GM12878 (cell line): ENCODE measurements around the gene C1QTNF3. TPM values are rescaled to one million over a fixed set of nuclear protein-coding genes. Genes with fewer than 3 reads are reported as not detected.

ENCODE experiments used
- ATAC-seq: fragments of 200-7000 bp; cut with Tn5 transposase; 3 replicates; pipeline ENCODE4 v1.9.1; 2020; ENCODE audit warnings: mild to moderate bottlenecking, moderate library complexity
- BruUV-seq: library from RNA; stranded (reverse); fragments of 400-500 nt; replicated peaks from 2 replicates; lab custom pipeline; 2021; lab: Mats Ljungman, UMichigan
- CTCF ChIA-PET: fragments of 300-600 bp; sonication (Branson Sonifier 250); formaldehyde crosslinking; extraction: SDS; loops from one replicate; lab custom pipeline; 2021; ENCODE audit warnings: inconsistent platforms; lab: Yijun Ruan, JAX
- POLR2A ChIA-PET: fragments of 350-600 bp; formaldehyde crosslinking; extraction: SDS; loops from one replicate; lab custom pipeline; 2021; ENCODE audit warnings: inconsistent platforms; lab: Charles Lee
- RAD21 ChIA-PET: fragments of 300-600 bp; sonication (Branson Sonifier 250); formaldehyde crosslinking; loops from one replicate; lab custom pipeline; 2023; ENCODE audit warnings: antibody characterized with exemption; ENCODE audit not compliant: unreplicated experiment; lab: Charles Lee
- SMC1A ChIA-PET: fragments of 300-600 bp; sonication (Branson Sonifier 250); formaldehyde crosslinking; loops from one replicate; lab custom pipeline; 2023; ENCODE audit not compliant: unreplicated experiment, uncharacterized antibody; lab: Charles Lee
- DNase-seq: peaks from one replicate; pipeline ENCODE4 v3.0.0-alpha.2; 2011; ENCODE audit warnings: low read depth, low spot score
- FAIRE-seq: peaks from 3 replicates; lab custom pipeline; 2011; peaks lifted over from hg19 to GRCh38; lab: Jason Lieb, UNC
- H2AFZ ChIP-seq: 2 replicates; pipeline ENCODE4 v1.6.0; 2011; ENCODE audit warnings: low read depth, low read length, control low read depth; ENCODE audit not compliant: control insufficient read depth
- H3K27ac ChIP-seq: 2 replicates; pipeline ENCODE4 v1.5.1; 2011; ENCODE audit warnings: control low read depth; ENCODE audit not compliant: control insufficient read depth, insufficient read depth
- H3K27me3 ChIP-seq, 2 experiments: replicated peaks in 1 of 2; 2 replicates each; pipeline versions ENCODE4 v1.6.0 to v1.6.1; 2011; ENCODE audit warnings: low read length in 1 of 2; ENCODE audit not compliant: control insufficient read depth in 2 of 2, insufficient read depth in 2 of 2
- H3K36me3 ChIP-seq, 2 experiments: 2 replicates each; pipeline ENCODE4 v1.5.1; 2011; ENCODE audit warnings: low read length in 1 of 2; ENCODE audit not compliant: control insufficient read depth in 2 of 2, insufficient read depth in 2 of 2
- H3K4me1 ChIP-seq: 2 replicates; pipeline ENCODE4 v1.6.1; 2011; ENCODE audit warnings: mild to moderate bottlenecking, low read length, moderate library complexity, mixed read lengths; ENCODE audit not compliant: control insufficient read depth, insufficient read depth
- H3K4me2 ChIP-seq: 2 replicates; pipeline ENCODE4 v1.6.0; 2011; ENCODE audit warnings: control low read depth; ENCODE audit not compliant: control insufficient read depth, insufficient read depth
- H3K4me3 ChIP-seq: fragments of 200-600 bp; sonication (generic); 2 replicates; pipeline ENCODE4 v1.5.1; 2016
- H3K79me2 ChIP-seq: 2 replicates; pipeline ENCODE4 v1.6.0; 2011; ENCODE audit warnings: low read length; ENCODE audit not compliant: control insufficient read depth, insufficient read depth
- H3K9ac ChIP-seq: 2 replicates; pipeline ENCODE4 v1.8.0; 2011; ENCODE audit warnings: low read length, control low read depth, mixed read lengths; ENCODE audit not compliant: control insufficient read depth, insufficient read depth
- H3K9me3 ChIP-seq: replicated peaks from 3 replicates; pipeline ENCODE4 v1.5.1; 2011; ENCODE audit warnings: mild to moderate bottlenecking, low read length; ENCODE audit not compliant: control insufficient read depth, insufficient read depth
- H4K20me1 ChIP-seq: 2 replicates; pipeline ENCODE4 v1.6.0; 2011; ENCODE audit not compliant: control insufficient read depth, insufficient read depth
- BHLHE40 ChIP-seq, 2 experiments: fragments of 450-650 bp in 1 of 2; IDR thresholded peaks; 2 replicates each; pipeline ENCODE4 v1.6.1; 2011 to 2017; ENCODE audit warnings: low read depth in 2 of 2, borderline replicate concordance in 1 of 2, improper control_type of control experiment in 1 of 2, low read length in 1 of 2, mild to moderate bottlenecking in 1 of 2
- FOXM1 ChIP-seq: IDR thresholded peaks from 2 replicates; pipeline ENCODE4 v1.6.1; 2012; ENCODE audit warnings: low read depth, mild to moderate bottlenecking, inconsistent platforms, low read length, moderate library complexity
- NFYA ChIP-seq: IDR thresholded peaks from 2 replicates; pipeline ENCODE4 v1.6.1; 2011; ENCODE audit warnings: low read depth, mild to moderate bottlenecking, low read length, improper control_type of control experiment, borderline replicate concordance
- PKNOX1 ChIP-seq: fragments of 450-650 bp; IDR thresholded peaks from 2 replicates; pipeline ENCODE4 v1.6.1; 2016; ENCODE audit warnings: mild to moderate bottlenecking
- POLR2AphosphoS5 ChIP-seq: IDR thresholded peaks from 2 replicates; pipeline ENCODE4 v1.6.1; 2011; ENCODE audit warnings: mild to moderate bottlenecking, low read length, inconsistent platforms
- ZBTB40 ChIP-seq: fragments of 450-650 bp; IDR thresholded peaks from 2 replicates; pipeline ENCODE4 v1.6.1; 2016; ENCODE audit warnings: mild to moderate bottlenecking, moderate library complexity, borderline replicate concordance
- ZNF592 ChIP-seq: fragments of 450-650 bp; IDR thresholded peaks from 2 replicates; pipeline ENCODE4 v1.6.1; 2017; ENCODE audit warnings: mild to moderate bottlenecking, moderate library complexity
- ZNF687 ChIP-seq: fragments of 450-650 bp; IDR thresholded peaks from 2 replicates; pipeline ENCODE4 v1.6.1; 2017; ENCODE audit warnings: mild to moderate bottlenecking, moderate library complexity
- WGBS: methylation state at CpG from one replicate; pipeline ENCODE4 v1.1.6; 2016; ENCODE audit warnings: low lambda C conversion rate; ENCODE audit not compliant: insufficient replicate concordance, insufficient coverage; ENCODE audit errors: missing lambda C conversion rate; 5-methylcytosine and 5-hydroxymethylcytosine counted together
- in situ Hi-C: fragments of 300-500 bp; cut with MboI; formaldehyde crosslinking; loops from 9 replicates; pipeline ENCODE4 v1.14.3; 2018; ENCODE audit warnings: mixed read lengths
- intact Hi-C: fragments of 100-400 bp; cut with micrococcal nuclease; formaldehyde crosslinking; loops from one replicate; pipeline ENCODE4 v1.14.2; 2022; ENCODE audit not compliant: unreplicated experiment
- polyA plus RNA-seq, 11 experiments: library from polyadenylated mRNA; depleted of rRNA in 4 of 11; unstranded in 6 of 11; stranded (reverse) in 5 of 11; fragments of >200 nt; fragmentation: Nextera tagmentation in 4 of 11; fragmentation: Illumina TruSeq in 1 of 11; extraction: Ambion mirVana in 4 of 11; extraction: Trizol in 1 of 11; gene quantifications; 1 replicate in 1 of 11; 2 replicates in 10 of 11; pipeline versions ENCODE4 v1.2.1 to v1.2.3, GENCODE V29; 2011 to 2016; ENCODE audit warnings: inconsistent platforms in 2 of 11, missing spikeins in 2 of 11, low read depth in 1 of 11
- total RNA-seq, 4 experiments: library from RNA; depleted of rRNA in 3 of 4; stranded (reverse); fragments of >200 nt in 3 of 4; fragmentation: Illumina TruSeq in 1 of 4; extraction: Trizol in 1 of 4; gene quantifications; 2 replicates each; pipeline versions ENCODE4 v1.2.1 to v1.2.3, GENCODE V29; 2013 to 2021

Gene C1QTNF3
- total and polyA plus RNA-seq, 10 of the 15 experiments (the other 5 are each of a cell fraction or from before 2014, with no cell fraction given): 0.39 to 6.3 (median 1.3) TPM

- TF ChIP-seq ZBTB40 (no peak), POLR2AphosphoS5 (no peak)
Observed at GRCh38 chr5:34058532-34058931, 15.5 kb upstream of the C1QTNF3 start (continued).

- Histone ChIP-seq H3K36me3 (no peaks in the 10 kb centered on the region), H3K9ac (no peak overlapping the region), H3K4me1 (no peaks in the 10 kb centered on the region), H3K79me2 (no peaks in the 10 kb centered on the region), H4K20me1 (no peaks in the 10 kb centered on the region), H3K27me3 (no peaks in the 10 kb centered on the region), H3K4me3 (no peak overlapping the region), H3K9me3 (no peaks in the 10 kb centered on the region; the same call in 2 of the 3 replicates), H3K4me2 (no peak overlapping the region), H2AFZ (no peak overlapping the region), H3K27ac (no peak overlapping the region)
- FAIRE-seq (no peak), DNase-seq (no peak), ATAC-seq (no peak)
- ChIA-PET POLR2A (no interaction called here), RAD21 (no interaction called here), CTCF (no interaction called here), SMC1A (no interaction called here)
- whole genome bisulfite sequencing: 80% methylated on average over 5 of the region's 5 CpGs
- intact Hi-C loops (no loop called here), in situ Hi-C loops (no loop called here)
- BruUV-seq: no TSS peak
- TF ChIP-seq ZNF592: no peak
- no peak for TF ChIP-seq NFYA
- TF ChIP-seq FOXM1: no peak
- TF ChIP-seq PKNOX1: no peak
- no peak for TF ChIP-seq BHLHE40 (IDR thresholded peaks at IDR 0.05; ENCODE audit: borderline replicate concordance in 1 of 2, low read depth in 2 of 2, low read length in 1 of 2)
- no peak for TF ChIP-seq ZNF687
Observed at GRCh38 chr5:34057569-34057968, 14.6 kb upstream of the C1QTNF3 start.
